ENCODE measurements around the gene GOT2. TPM values are rescaled to one million over a fixed set of nuclear protein-coding genes. Genes with fewer than 3 reads are reported as not detected.
"Not testable (repeated sequence)": the region's sequence is repeated elsewhere in the genome, so short reads cannot be mapped to it uniquely, and the experiment has no call there.

Gene GOT2
- total RNA-seq, 1 donor from 2014 or later, result 105 TPM

DNA sequence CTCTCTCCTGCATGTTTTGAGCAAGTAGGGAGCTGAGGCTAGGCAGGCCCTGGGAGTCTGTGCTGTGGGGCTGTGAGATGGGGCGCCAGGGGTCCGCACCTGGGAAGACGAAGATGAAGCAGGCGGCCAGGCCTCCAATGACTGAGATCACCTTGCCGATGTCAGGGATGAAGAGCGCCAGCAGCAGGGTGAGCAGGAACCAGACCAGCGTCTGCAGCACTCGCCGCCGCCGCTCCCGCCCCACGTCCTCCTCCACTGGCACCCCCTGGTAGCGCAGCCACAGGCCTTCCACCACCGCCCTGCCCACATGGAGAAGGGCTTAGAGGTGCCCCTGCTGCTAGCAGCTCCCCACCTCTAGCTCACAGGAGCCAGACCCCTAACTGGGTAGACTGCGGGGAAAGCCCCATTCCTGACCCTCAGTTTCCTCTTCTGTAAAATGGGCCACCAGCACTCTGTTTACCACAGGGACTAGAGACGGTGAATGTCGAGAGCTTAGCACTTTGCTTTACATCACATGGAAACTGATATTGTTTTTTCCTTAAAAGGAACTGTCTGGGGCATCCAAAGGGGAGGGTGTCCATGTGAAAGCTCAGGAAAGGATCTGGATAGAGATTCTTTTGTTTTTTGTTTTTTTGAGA lies 63.1 kb downstream of the GOT2 start:
- H3K27ac Mint-ChIP-seq (ENCODE audit: unreplicated experiment), result no peak overlapping the region
- peaks cover 34% of the 10 kb centered on the region for H3K36me3 Mint-ChIP-seq (ENCODE audit: low read depth, unreplicated experiment)
- no peak for TF ChIP-seq CTCF (IDR thresholded peaks at IDR 0.05; ENCODE audit: unreplicated experiment)
- no peaks in the 10 kb centered on the region for H3K4me1 Mint-ChIP-seq (ENCODE audit: unreplicated experiment)
- H3K9me3 Mint-ChIP-seq (ENCODE audit: unreplicated experiment), result no peaks in the 10 kb centered on the region
- no peak overlapping the region for H3K4me3 Mint-ChIP-seq (ENCODE audit: unreplicated experiment)
- DNase-seq (ENCODE audit: low spot score), result no peak
- peaks cover 8% of the 10 kb centered on the region for H3K27me3 Mint-ChIP-seq (ENCODE audit: unreplicated experiment)

DNA sequence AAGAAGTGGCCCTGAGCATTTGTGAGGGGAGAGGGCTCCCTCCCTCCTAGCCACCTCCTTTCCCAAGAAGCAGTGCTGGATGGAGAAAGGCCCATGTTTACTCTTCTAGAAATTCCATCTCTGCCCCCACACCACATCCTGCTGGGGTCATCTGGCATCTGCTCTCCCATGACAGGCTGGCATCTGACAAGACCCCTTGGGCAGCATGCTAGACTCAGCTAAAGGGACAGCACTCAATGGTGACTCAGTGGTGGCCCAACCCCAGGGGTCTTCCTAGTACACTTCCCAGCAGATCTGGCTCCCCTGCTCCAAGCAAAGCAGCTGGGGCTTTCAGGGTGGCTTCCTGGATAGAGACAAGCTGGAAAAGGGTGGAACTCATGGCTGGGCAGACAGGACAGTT lies 63.9 kb downstream of the GOT2 start:
- no peak overlapping the region for H3K4me3 Mint-ChIP-seq (ENCODE audit: unreplicated experiment)
- DNase-seq (ENCODE audit: low spot score), result no peak
- H3K27me3 Mint-ChIP-seq (ENCODE audit: unreplicated experiment), result peaks cover 8% of the 10 kb centered on the region
- TF ChIP-seq CTCF (IDR thresholded peaks at IDR 0.05; ENCODE audit: unreplicated experiment), result no peak
- no peaks in the 10 kb centered on the region for H3K4me1 Mint-ChIP-seq (ENCODE audit: unreplicated experiment)
- no peak overlapping the region for H3K27ac Mint-ChIP-seq (ENCODE audit: unreplicated experiment)
- peaks cover 34% of the 10 kb centered on the region for H3K36me3 Mint-ChIP-seq (ENCODE audit: low read depth, unreplicated experiment)
- no peaks in the 10 kb centered on the region for H3K9me3 Mint-ChIP-seq (ENCODE audit: unreplicated experiment)

- no peak for DNase-seq (ENCODE audit: low spot score)
- TF ChIP-seq CTCF (IDR thresholded peaks at IDR 0.05; ENCODE audit: unreplicated experiment), result no peak
- Mint-ChIP-seq H3K27me3 (ENCODE audit: unreplicated experiment) (peaks cover 7% of the 10 kb centered on the region), H3K4me1 (ENCODE audit: unreplicated experiment) (peaks cover 3% of the 10 kb centered on the region), H3K4me3 (ENCODE audit: unreplicated experiment) (no peak overlapping the region), H3K27ac (ENCODE audit: unreplicated experiment) (no peak overlapping the region), H3K9me3 (ENCODE audit: unreplicated experiment) (no peaks in the 10 kb centered on the region), H3K36me3 (ENCODE audit: low read depth, unreplicated experiment) (peaks cover 22% of the 10 kb centered on the region)
Measured at GRCh38 chr16:58665200-58665599, 68.9 kb downstream of the GOT2 start.

DNA sequence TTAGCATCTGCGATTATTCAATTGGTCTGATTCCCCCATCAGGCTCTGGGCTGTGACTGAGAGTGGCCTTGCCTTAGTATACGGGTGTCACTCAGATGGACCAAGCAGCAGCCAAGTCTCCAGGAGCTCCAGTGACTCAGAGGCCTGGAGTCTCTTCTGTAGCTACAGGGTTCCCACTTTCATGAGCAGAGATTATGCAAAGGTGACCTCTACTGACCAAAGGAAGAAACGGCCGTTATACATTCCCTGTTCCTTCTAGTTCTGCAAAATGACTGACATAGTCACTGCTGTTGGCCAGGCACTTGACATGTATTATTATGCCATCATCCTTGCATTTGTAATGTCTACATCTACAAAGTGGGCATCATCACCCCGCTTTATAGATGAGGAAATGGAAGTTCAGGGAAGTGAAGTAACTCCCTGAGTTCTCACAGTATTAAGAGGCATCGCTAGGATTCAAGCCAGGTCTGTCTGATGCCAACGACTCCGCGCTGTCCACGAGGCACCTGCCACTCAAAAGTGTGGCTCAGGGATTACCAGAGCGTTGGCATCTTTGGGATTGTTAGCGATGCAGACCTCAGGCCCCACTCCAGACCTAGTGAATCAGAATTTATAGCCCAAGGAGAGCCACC lies 72.8 kb downstream of the GOT2 start:
- Mint-ChIP-seq H3K36me3 (ENCODE audit: low read depth, unreplicated experiment) (peaks cover 7% of the 10 kb centered on the region), H3K27me3 (ENCODE audit: unreplicated experiment) (peaks cover 8% of the 10 kb centered on the region), H3K27ac (ENCODE audit: unreplicated experiment) (peak overlapping the region; percentile 64), H3K4me1 (ENCODE audit: unreplicated experiment) (peaks cover 3% of the 10 kb centered on the region), H3K9me3 (ENCODE audit: unreplicated experiment) (no peaks in the 10 kb centered on the region), H3K4me3 (ENCODE audit: unreplicated experiment) (no peak overlapping the region)
- DNase-seq (ENCODE audit: low spot score), result peak; percentile 48
- peak; percentile 39 for TF ChIP-seq CTCF (IDR thresholded peaks at IDR 0.05; ENCODE audit: unreplicated experiment)

DNA sequence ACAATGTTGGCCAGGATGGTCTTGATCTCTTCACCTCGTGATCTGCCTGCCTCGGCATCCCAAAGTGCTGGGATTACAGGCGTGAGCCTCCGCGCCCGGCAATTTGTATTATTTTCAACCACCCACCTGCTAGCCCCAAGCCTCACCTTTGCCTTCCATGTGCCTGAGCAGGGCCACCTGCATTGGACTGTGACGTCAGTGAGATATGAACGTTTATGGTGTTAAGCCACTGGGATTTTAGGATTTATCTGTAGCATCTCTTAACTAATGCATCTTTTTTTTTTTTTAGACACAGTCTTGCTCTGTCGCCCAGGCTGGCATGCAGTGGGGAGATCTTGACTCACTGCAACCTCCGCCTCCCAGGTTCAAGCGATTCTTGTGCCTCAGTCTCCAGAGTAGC lies 74.2 kb downstream of the GOT2 start:
- H3K36me3 Mint-ChIP-seq (ENCODE audit: low read depth, unreplicated experiment); H3K4me1 Mint-ChIP-seq (ENCODE audit: unreplicated experiment); H3K9me3 Mint-ChIP-seq (ENCODE audit: unreplicated experiment): not testable (repeated sequence)

More for the DNA sequence above, 74.2 kb downstream of the GOT2 start:
- H3K4me3 Mint-ChIP-seq (ENCODE audit: unreplicated experiment); H3K27me3 Mint-ChIP-seq (ENCODE audit: unreplicated experiment); H3K27ac Mint-ChIP-seq (ENCODE audit: unreplicated experiment); DNase-seq (ENCODE audit: low spot score): not testable (repeated sequence)

Measured in endothelial cell (in vitro differentiated cells).